ENCODE results near the gene PDZD2.

Gene PDZD2

DNA sequence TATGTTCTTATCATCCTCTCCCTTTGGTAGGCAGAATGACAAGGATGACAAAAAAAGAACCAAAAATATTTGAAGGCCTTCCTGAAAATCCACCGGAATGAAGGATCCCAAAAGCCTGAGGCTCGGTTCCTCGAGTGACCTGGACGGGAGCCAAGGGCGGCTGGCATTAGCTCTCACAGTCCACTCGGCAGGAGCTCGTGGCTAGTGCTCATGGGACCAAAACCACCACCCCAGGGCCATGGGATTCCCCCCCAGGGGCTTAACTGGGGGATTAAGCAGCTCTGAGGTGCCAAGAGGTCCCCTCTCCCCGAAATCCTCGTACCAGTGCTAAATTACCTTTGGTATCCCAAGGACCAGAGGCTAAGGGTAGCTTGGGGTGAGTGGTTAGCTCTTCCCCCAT lies 586 bp upstream of the PDZD2 start:
- no peak for DNase-seq (ENCODE audit: low read depth in 2 of 2)

- no peak for DNase-seq (ENCODE audit: low read depth in 2 of 2)
Observed at GRCh38 chr5:31639481-31640411, 815 bp downstream of the PDZD2 start.

DNA sequence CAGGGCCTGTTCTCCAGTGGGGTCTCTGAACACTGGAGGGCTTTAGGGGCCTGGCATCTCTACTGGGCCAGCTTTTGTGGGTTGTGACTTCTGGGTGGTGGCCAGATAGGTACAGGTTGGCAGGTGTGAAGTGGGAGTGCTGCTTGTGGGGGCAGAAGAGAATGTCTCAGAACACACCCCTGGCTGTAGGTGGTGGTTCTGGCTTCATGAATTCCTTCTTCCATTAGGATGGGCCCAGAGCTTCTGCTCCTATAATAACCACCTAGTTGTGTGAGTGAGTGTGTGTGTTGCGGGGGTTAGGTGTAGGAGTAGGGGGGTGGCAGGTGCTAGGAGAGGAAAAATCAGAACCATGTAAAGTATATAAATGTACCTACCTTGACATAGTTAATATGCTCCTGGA lies 1.6 kb downstream of the PDZD2 start:
- DNase-seq (ENCODE audit: low read depth in 2 of 2), result no peak

DNA sequence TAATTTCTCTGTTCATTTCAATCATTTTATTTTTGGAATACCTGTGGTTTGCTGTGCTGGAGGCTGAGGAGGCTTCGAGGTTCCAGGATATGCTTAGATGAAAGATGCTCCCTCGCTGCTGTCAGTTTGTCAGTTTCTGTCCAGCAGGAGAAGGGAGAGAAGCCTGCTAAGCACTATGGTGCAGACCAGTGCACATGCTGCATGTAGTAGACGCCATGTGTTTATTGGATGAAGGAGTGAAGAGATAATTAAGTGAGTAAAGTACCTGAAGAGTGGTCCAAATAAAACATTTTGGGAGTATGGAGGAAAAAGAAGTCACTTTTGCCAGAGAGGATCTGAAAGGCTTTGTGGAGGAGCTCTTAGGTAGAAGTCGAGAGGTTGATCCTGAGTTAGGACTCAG lies 2.1 kb downstream of the PDZD2 start:
- DNase-seq (ENCODE audit: low read depth in 2 of 2), result no peak

- no peak for DNase-seq (ENCODE audit: low read depth in 2 of 2)
Observed at GRCh38 chr5:31641575-31641974, 2.6 kb downstream of the PDZD2 start.

DNA sequence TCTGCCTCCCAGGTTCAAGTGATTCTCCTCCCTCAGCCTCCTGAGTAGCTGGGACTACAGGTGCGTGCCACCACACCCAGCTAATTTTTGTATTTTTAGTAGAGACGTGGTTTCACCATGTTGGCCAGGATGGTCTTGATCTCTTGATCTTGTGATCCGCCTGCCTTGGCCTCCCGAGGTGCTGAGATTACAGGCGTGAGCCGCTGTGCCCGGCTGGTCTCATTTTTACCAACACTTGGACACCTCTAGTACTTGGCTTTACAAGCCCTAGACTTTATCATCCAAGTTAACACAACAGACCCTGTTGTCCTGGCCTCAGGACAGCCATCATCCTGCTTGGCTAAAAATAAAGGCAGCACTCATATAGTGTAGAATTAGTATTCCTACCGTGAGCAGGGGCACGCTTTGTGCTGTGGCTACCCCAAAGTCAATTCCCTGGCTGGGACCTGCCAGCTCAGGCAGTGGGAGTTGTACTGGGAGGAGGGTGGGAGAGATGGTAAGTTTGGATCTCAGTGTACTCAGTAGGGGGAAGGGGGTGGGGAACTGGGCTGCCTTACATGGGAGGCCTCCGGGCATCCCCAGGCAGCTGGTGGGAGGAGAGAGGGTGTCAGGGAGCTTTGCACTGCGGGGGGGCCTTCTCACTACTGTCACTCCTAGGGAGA lies 6.6 kb downstream of the PDZD2 start:
- DNase-seq (ENCODE audit: low read depth in 2 of 2), result no peak

- DNase-seq (ENCODE audit: low read depth in 2 of 2), result no peak
Observed at GRCh38 chr5:31648326-31648725, 9.4 kb downstream of the PDZD2 start.

DNA sequence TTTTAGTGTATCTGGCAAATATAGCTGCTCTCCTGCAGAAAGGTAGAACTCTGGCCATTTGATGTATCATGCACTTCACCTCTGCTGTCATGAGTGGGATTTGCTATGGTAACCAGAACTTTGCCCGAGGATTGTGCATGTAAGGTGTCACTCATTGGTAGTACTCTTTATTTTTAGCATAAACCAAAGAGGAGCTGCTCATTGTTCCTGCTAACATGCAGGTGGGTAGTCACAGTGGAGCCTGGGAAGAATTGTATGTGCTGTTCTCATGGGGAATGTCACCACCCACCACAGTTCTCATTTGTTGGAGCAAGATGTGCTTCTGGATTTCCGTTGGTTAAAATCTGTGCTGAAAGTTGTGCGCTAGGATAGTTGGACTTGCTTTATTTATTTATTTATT lies 12.3 kb downstream of the PDZD2 start:
- no peak for DNase-seq (ENCODE audit: low read depth in 2 of 2)

GRCh38 chr5:31655491-31655890 lies 16.6 kb downstream of the PDZD2 start:
- DNase-seq (ENCODE audit: low read depth in 2 of 2), result no peak

- DNase-seq (ENCODE audit: low read depth in 2 of 2), result no peak
Observed at GRCh38 chr5:31656806-31657205, 17.9 kb downstream of the PDZD2 start.

GRCh38 chr5:31657315-31657979 lies 18.5 kb downstream of the PDZD2 start:
- no peak for DNase-seq (ENCODE audit: low read depth in 2 of 2)

- no peak for DNase-seq (ENCODE audit: low read depth in 2 of 2)
Observed at GRCh38 chr5:31661257-31661656, 22.3 kb downstream of the PDZD2 start.

GRCh38 chr5:31663519-31663918 lies 24.6 kb downstream of the PDZD2 start:
- no peak for DNase-seq (ENCODE audit: low read depth in 2 of 2)

GRCh38 chr5:31664566-31664965 lies 25.6 kb downstream of the PDZD2 start:
- no peak for DNase-seq (ENCODE audit: low read depth in 2 of 2)

GRCh38 chr5:31671339-31671741 lies 32.4 kb downstream of the PDZD2 start:
- DNase-seq (ENCODE audit: low read depth in 2 of 2), result no peak

DNA sequence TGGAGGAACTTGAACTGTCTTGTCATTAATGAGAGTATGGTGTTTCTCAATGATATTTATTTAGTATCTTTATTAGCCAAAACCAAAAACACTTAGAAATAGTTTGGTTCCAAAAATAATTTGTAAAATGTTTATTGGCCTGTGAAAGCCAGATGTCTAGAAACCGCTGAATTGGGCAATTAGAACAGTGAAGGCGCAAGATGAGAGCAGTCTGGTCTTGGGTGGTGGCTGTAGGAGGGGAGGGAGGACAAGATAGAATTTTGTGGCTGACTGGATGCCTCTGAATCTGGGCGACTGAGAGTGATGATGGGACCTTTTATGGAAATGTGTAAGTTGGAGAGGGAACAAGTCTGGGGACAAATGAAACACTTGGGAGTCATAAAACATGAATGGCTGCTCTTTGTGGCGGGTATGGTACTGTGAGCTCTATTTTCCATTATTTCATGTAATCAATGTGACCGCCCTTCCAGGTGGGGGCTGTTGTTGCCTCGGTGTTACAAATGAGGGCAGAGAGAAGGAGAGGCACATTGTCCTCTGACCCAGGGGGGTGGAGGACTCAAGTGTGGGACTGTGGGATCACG lies 35.5 kb downstream of the PDZD2 start:
- DNase-seq (ENCODE audit: low read depth in 2 of 2), result no peak

- no peak for DNase-seq (ENCODE audit: low read depth in 2 of 2)
Observed at GRCh38 chr5:31675472-31675871, 36.5 kb downstream of the PDZD2 start.

DNA sequence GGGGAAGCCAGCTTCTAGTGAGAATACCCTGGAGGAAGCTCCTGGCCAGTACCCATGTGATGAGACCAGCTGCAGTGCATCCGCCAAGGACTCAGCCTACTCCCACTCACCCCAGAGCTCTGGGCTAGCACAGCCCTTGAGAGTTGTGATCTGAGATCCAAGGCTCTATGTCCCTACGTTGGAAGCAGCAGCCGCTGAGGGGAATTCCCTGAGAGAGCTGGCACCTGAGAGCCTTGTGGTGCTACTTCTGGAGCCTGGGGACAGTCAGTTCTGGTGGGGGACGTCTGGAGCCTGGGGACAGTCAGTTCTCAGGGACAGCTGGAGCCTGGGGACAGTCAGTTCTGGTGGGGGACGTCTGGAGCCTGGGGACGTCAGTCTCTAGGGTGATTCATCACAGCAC lies 39.2 kb downstream of the PDZD2 start:
- DNase-seq (ENCODE audit: low read depth in 2 of 2), result no peak

GRCh38 chr5:31680528-31680927 lies 41.6 kb downstream of the PDZD2 start:
- no peak for DNase-seq (ENCODE audit: low read depth in 2 of 2)

DNA sequence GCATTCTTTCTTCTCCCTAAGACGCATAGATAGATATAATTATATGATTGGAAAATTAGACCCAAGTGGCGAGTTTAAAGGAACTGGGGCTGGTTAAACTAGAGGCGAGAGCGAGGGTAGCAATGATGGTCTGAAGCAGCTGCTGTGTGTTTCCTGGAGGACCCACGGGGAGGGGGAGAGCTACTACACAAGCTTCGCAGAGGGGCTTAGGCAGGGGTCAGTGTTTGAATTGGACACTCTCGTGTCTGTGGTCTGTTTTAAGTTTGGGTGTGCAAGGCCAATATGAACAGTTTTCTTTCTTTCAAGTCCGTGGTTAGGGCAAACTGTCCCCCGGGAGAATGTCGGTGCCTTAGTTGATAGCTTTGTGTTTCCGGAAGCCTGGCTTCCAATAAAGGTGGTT lies 43.1 kb downstream of the PDZD2 start:
- no peak for DNase-seq (ENCODE audit: low read depth in 2 of 2)

DNA sequence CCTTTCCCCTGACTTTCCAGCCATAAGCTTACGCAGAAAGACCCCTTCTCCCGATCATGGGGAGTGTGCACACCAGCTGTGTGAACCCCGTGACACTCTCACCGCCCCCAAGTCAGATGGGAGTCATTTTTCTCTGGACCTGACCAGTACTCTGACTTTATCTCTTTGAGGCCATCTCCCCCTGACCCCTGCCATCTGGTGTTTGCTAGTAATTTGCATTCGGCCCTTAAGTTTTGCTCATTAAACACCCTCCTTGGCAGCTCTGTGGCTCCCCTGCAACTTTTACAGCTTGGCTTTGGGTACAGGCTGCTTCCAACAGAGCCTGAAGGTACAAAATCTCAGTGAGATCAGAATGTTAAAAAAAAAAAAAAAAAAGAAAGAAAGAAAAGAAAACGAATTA lies 43.9 kb downstream of the PDZD2 start:
- DNase-seq (ENCODE audit: low read depth in 2 of 2), result no peak

- no peak for DNase-seq (ENCODE audit: low read depth in 2 of 2)
Observed at GRCh38 chr5:31688515-31689092, 49.7 kb downstream of the PDZD2 start.
